Hematopoietic multipotent progenitor cell treated with erythropoietin and hydrocortisone succinate and interleukin-3 and kit ligand, for 8 days (in vitro differentiated cells): Measurements from ENCODE around the gene NFATC4.

ENCODE experiments used
- DNase-seq: peaks from one replicate; pipeline ENCODE4 v3.0.0-alpha.2; 2015

The NFATC4 gene

GRCh38 chr14:24390701-24391468 is 22.9 kb downstream of the NFATC4 start:
- DNase-seq, result no peak

GRCh38 chr14:24392325-24393091 is 24.5 kb downstream of the NFATC4 start:
- DNase-seq, result peak; percentile 59

- DNase-seq, result peak; percentile 62
Observed at GRCh38 chr14:24394275-24394674, 26.3 kb downstream of the NFATC4 start.

- peak; percentile 59 for DNase-seq
Observed at GRCh38 chr14:24395609-24396582, 27.9 kb downstream of the NFATC4 start.

- DNase-seq, result no peak
Observed at GRCh38 chr14:24397639-24398292, 29.8 kb downstream of the NFATC4 start.

GRCh38 chr14:24398293-24398652 is 30.3 kb downstream of the NFATC4 start:
- no peak for DNase-seq

GRCh38 chr14:24398653-24399446 is 30.9 kb downstream of the NFATC4 start, which contains the start of gene NYNRIN:
Gene NYNRIN (plus strand): TSS chr14:24399003. CDS start chr14:24399247, 244 bp downstream.
- peak; percentile 38 for DNase-seq

- no peak for DNase-seq
Observed at GRCh38 chr14:24399447-24399822, 31.5 kb downstream of the NFATC4 start.

- no peak for DNase-seq
Observed at GRCh38 chr14:24399999-24400718, 32.2 kb downstream of the NFATC4 start.

GRCh38 chr14:24401810-24402702 is 34.1 kb downstream of the NFATC4 start:
- DNase-seq, result no peak

GRCh38 chr14:24403294-24403998 is 35.5 kb downstream of the NFATC4 start:
- no peak for DNase-seq

- DNase-seq, result no peak
Observed at GRCh38 chr14:24404814-24405213, 36.8 kb downstream of the NFATC4 start.

- DNase-seq, result no peak
Observed at GRCh38 chr14:24406416-24406815, 38.4 kb downstream of the NFATC4 start.

GRCh38 chr14:24407608-24408325 is 39.8 kb downstream of the NFATC4 start:
- no peak for DNase-seq

- no peak for DNase-seq
Observed at GRCh38 chr14:24408764-24409163, 40.8 kb downstream of the NFATC4 start.

- DNase-seq, result no peak
Observed at GRCh38 chr14:24409192-24409591, 41.2 kb downstream of the NFATC4 start.

GRCh38 chr14:24409956-24410355 is 42.0 kb downstream of the NFATC4 start:
- no peak for DNase-seq
